HEK293 (cell line): ENCODE measurements around the gene KRTAP9-7.

Experiments
- CTCF ChIA-PET: fragments of 350-600 bp; formaldehyde crosslinking; extraction: SDS; loops from one replicate; lab custom pipeline; 2021; ENCODE audit warnings: antibody characterized with exemption; lab: Yijun Ruan, JAX
- POLR2A ChIA-PET: fragments of 300-600 bp; formaldehyde crosslinking; extraction: SDS; loops from one replicate; lab custom pipeline; 2020; ENCODE audit warnings: antibody characterized with exemption, inconsistent platforms; lab: Yijun Ruan, JAX
- H3K27ac ChIP-seq: fragments of 200-500 bp; sonication (Bioruptor generic); 2 replicates; pipeline ENCODE4 v1.5.1; 2014; ENCODE audit warnings: low read depth, low read length, control low read depth, inconsistent platforms; ENCODE audit errors: extremely low read depth
- H3K36me3 ChIP-seq, 2 experiments: fragments of 200-500 bp in 1 of 2; sonication (Bioruptor generic) in 1 of 2; 1 replicate in 1 of 2; 2 replicates in 1 of 2; pipeline ENCODE4 v1.5.1; 2014 to 2017; ENCODE audit warnings: inconsistent platforms in 2 of 2, low read length in 2 of 2; ENCODE audit not compliant: control insufficient read depth in 2 of 2, insufficient read depth in 1 of 2
- H3K4me1 ChIP-seq: fragments of 200-500 bp; sonication (Bioruptor generic); 2 replicates; pipeline ENCODE4 v1.5.1; 2014; ENCODE audit warnings: mild to moderate bottlenecking, low read length, inconsistent platforms; ENCODE audit not compliant: control insufficient read depth, insufficient read depth
- H3K4me3 ChIP-seq: 2 replicates; pipeline ENCODE4 v1.5.1; 2011; ENCODE audit warnings: low read depth, mild to moderate bottlenecking, control low read depth, low read length, moderate library complexity
- H3K9me3 ChIP-seq: fragments of 200-500 bp; sonication (Bioruptor generic); 2 replicates; pipeline ENCODE4 v1.5.1; 2014; ENCODE audit warnings: low read depth, low read length, inconsistent platforms; ENCODE audit not compliant: control insufficient read depth, insufficient read depth
- BCL11A ChIP-seq: fragments of 450-650 bp; formaldehyde crosslinking; IDR thresholded peaks from 2 replicates; pipeline ENCODE4 v1.5.1; 2016; ENCODE audit warnings: low read depth, missing biosample characterization, missing genetic modification characterization
- GLIS1 ChIP-seq: fragments of 450-650 bp; formaldehyde crosslinking; IDR thresholded peaks from 2 replicates; pipeline ENCODE4 v1.5.1; 2016; ENCODE audit warnings: missing biosample characterization, missing genetic modification characterization
- HOXD13 ChIP-seq: sonication (generic); formaldehyde crosslinking; IDR thresholded peaks from 2 replicates; pipeline ENCODE4 v1.8.0; 2022; ENCODE audit warnings: missing genetic modification reagents, borderline replicate concordance
- SP2 ChIP-seq: fragments of 450-650 bp; formaldehyde crosslinking; IDR thresholded peaks from 2 replicates; pipeline ENCODE4 v1.5.1; 2016; ENCODE audit warnings: missing biosample characterization, missing genetic modification characterization
- ZBTB21 ChIP-seq: fragments of 450-650 bp; formaldehyde crosslinking; IDR thresholded peaks from 2 replicates; pipeline ENCODE4 v1.5.1; 2017; ENCODE audit warnings: missing biosample characterization, missing genetic modification characterization
- ZFHX2 ChIP-seq: fragments of 450-650 bp; formaldehyde crosslinking; conservative IDR thresholded peaks from 2 replicates; pipeline ENCODE4 v1.5.1; 2016; ENCODE audit warnings: missing biosample characterization, missing genetic modification characterization
- ZFP3 ChIP-seq: fragments of 450-650 bp; formaldehyde crosslinking; IDR thresholded peaks from 2 replicates; pipeline ENCODE4 v1.5.1; 2016; ENCODE audit warnings: low read depth, missing biosample characterization, missing genetic modification characterization
- ZFP41 ChIP-seq: fragments of 450-650 bp; formaldehyde crosslinking; IDR thresholded peaks from 2 replicates; pipeline ENCODE4 v1.5.1; 2016; ENCODE audit warnings: missing biosample characterization, missing genetic modification characterization, borderline replicate concordance
- ZIC2 ChIP-seq: fragments of 450-650 bp; formaldehyde crosslinking; IDR thresholded peaks from 2 replicates; pipeline ENCODE4 v1.5.1; 2016; ENCODE audit warnings: missing biosample characterization, missing genetic modification characterization
- ZNF169 ChIP-seq: fragments of 450-650 bp; formaldehyde crosslinking; IDR thresholded peaks from 2 replicates; pipeline ENCODE4 v1.5.1; 2016; ENCODE audit warnings: missing biosample characterization, missing genetic modification characterization
- ZNF19 ChIP-seq: fragments of 450-650 bp; formaldehyde crosslinking; IDR thresholded peaks from 2 replicates; pipeline ENCODE4; 2016; ENCODE audit warnings: missing biosample characterization, missing genetic modification characterization, low read depth
- ZNF341 ChIP-seq: fragments of 450-650 bp; formaldehyde crosslinking; IDR thresholded peaks from 2 replicates; pipeline ENCODE4; 2016; ENCODE audit warnings: low read depth, missing biosample characterization, missing genetic modification characterization
- ZNF548 ChIP-seq: fragments of 450-650 bp; formaldehyde crosslinking; IDR thresholded peaks from 2 replicates; pipeline ENCODE4 v1.5.1; 2016; ENCODE audit warnings: missing biosample characterization, missing genetic modification characterization
- ZNF549 ChIP-seq: fragments of 450-650 bp; IDR thresholded peaks from 2 replicates; pipeline ENCODE4 v1.5.1; 2018; ENCODE audit warnings: missing biosample characterization, missing genetic modification characterization, mild to moderate bottlenecking, inconsistent platforms, moderate library complexity
- ZNF621 ChIP-seq: fragments of 450-650 bp; formaldehyde crosslinking; IDR thresholded peaks from 2 replicates; pipeline ENCODE4 v1.5.1; 2017; ENCODE audit warnings: missing biosample characterization, missing genetic modification characterization
- ZNF626 ChIP-seq: fragments of 450-650 bp; sonication (Bioruptor Pico); formaldehyde crosslinking; IDR thresholded peaks from 2 replicates; pipeline ENCODE4 v1.5.1; 2018; ENCODE audit warnings: missing biosample characterization, missing genetic modification characterization, inconsistent platforms
- ZNF660 ChIP-seq: fragments of 450-650 bp; IDR thresholded peaks from 2 replicates; pipeline ENCODE4 v1.5.1; 2018; ENCODE audit warnings: missing biosample characterization, mild to moderate bottlenecking, missing genetic modification characterization
- ZNF785 ChIP-seq: fragments of 450-650 bp; formaldehyde crosslinking; IDR thresholded peaks from 2 replicates; pipeline ENCODE4 v1.5.1; 2016; ENCODE audit warnings: missing biosample characterization, missing genetic modification characterization
- TF ChIP-seq, protein P1 (sequence below): fragments of 450-650 bp; formaldehyde crosslinking; IDR thresholded peaks from 2 replicates; pipeline ENCODE4 v1.5.1; 2017; ENCODE audit warnings: missing biosample characterization, missing genetic modification characterization
- TF ChIP-seq, protein P2 (sequence below): fragments of 450-650 bp; formaldehyde crosslinking; IDR thresholded peaks from 2 replicates; pipeline ENCODE4 v1.5.1; 2016; ENCODE audit warnings: missing biosample characterization, missing genetic modification characterization
- TF ChIP-seq, protein P3 (sequence below): fragments of 450-650 bp; formaldehyde crosslinking; IDR thresholded peaks from 2 replicates; pipeline ENCODE4 v1.5.1; 2017; ENCODE audit warnings: missing biosample characterization, mild to moderate bottlenecking, missing genetic modification characterization, moderate library complexity
- TF ChIP-seq, protein P4 (sequence below): fragments of 450-650 bp; formaldehyde crosslinking; IDR thresholded peaks from 2 replicates; pipeline ENCODE4 v1.5.1; 2016; ENCODE audit warnings: missing biosample characterization, missing genetic modification characterization

KRTAP9-7 gene

DNA sequence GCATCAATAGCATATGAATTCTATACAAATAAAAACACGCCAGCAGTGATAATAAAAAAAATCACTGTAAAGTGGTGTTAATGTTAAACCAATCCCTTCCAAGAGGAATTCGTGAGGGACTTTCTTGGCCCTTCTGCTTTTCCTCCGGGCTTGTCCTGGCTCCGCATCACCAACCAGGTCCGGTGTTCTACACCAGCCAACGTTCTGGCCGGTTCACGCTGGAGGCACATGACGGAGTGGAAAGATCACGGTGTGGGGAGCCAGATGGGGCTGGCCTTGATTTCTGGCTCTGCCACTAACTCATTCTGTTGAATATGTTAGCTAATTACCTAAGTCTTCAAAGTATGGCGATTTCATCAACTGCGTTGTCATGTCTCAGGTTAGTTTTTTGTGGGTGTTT is 28.6 kb downstream of the KRTAP9-7 start:
- no peaks in the 10 kb centered on the region for H3K4me1 ChIP-seq
- H3K9me3 ChIP-seq, result no peaks in the 10 kb centered on the region
- CTCF ChIA-PET, result interaction anchor here (4.8 kb wide), 1 partner anchor 18 kb away, joined by 27 read pairs; no protein-coding TSS in a partner anchor
- no peak overlapping the region for H3K4me3 ChIP-seq
- POLR2A ChIA-PET, result no interaction called here
- TF ChIP-seq, protein P1, sequence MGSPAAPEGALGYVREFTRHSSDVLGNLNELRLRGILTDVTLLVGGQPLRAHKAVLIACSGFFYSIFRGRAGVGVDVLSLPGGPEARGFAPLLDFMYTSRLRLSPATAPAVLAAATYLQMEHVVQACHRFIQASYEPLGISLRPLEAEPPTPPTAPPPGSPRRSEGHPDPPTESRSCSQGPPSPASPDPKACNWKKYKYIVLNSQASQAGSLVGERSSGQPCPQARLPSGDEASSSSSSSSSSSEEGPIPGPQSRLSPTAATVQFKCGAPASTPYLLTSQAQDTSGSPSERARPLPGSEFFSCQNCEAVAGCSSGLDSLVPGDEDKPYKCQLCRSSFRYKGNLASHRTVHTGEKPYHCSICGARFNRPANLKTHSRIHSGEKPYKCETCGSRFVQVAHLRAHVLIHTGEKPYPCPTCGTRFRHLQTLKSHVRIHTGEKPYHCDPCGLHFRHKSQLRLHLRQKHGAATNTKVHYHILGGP (tag by site-specific recombination), result no peak
- TF ChIP-seq ZFP3 (tag by site-specific recombination), result no peak
- TF ChIP-seq, protein P2, sequence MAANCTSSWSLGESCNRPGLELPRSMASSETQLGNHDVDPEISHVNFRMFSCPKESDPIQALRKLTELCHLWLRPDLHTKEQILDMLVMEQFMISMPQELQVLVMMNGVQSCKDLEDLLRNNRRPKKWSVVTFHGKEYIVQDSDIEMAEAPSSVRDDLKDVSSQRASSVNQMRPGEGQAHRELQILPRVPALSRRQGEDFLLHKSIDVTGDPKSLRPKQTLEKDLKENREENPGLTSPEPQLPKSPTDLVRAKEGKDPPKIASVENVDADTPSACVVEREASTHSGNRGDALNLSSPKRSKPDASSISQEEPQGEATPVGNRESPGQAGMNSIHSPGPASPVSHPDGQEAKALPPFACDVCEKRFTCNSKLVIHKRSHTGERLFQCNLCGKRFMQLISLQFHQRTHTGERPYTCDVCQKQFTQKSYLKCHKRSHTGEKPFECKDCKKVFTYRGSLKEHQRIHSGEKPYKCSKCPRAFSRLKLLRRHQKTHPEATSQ (tag by site-specific recombination), result no peak
- no peak for TF ChIP-seq ZNF626
- TF ChIP-seq ZNF341 (tag by site-specific recombination), result no peak
- no peak overlapping the region for H3K27ac ChIP-seq
- H3K36me3 ChIP-seq, result no peaks in the 10 kb centered on the region

DNA sequence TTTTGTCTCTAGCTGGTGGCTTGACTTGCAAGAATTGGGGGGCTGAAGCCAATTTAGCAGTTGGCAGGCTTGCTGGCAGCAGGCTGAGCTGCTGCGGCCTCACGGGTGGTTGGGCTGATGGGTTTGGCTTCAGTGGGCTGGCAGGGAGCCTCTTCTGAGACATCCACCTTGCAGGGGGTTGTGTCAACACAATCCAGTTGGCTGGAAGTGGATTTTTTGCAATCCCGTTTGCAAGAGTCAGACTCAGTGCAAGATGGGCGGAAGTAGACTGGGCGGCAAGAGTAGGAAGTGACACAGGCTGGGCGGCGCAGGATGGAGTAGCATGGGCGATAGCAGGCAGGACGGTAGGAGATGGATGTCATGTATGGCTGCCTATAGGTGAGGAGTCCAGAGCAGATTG is 32.1 kb downstream of the KRTAP9-7 start:
- TF ChIP-seq ZNF621, result no peak
- peak; percentile 85 for TF ChIP-seq GLIS1 (tag by site-specific recombination)
- peak; percentile 45; the same call in 1 of the 2 replicates for TF ChIP-seq ZIC2 (tag by site-specific recombination)
- TF ChIP-seq, protein P3, sequence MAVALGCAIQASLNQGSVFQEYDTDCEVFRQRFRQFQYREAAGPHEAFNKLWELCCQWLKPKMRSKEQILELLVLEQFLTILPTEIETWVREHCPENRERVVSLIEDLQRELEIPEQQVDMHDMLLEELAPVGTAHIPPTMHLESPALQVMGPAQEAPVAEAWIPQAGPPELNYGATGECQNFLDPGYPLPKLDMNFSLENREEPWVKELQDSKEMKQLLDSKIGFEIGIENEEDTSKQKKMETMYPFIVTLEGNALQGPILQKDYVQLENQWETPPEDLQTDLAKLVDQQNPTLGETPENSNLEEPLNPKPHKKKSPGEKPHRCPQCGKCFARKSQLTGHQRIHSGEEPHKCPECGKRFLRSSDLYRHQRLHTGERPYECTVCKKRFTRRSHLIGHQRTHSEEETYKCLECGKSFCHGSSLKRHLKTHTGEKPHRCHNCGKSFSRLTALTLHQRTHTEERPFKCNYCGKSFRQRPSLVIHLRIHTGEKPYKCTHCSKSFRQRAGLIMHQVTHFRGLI (tag by site-specific recombination), result peak; percentile 78
- no peak for TF ChIP-seq ZFP41 (tag by site-specific recombination)
- Histone ChIP-seq H3K9me3 (no peaks in the 10 kb centered on the region), H3K36me3 (no peaks in the 10 kb centered on the region), H3K27ac (no peak overlapping the region), H3K4me3 (no peak overlapping the region), H3K4me1 (no peaks in the 10 kb centered on the region)
- CTCF ChIA-PET, result interaction anchor here (0.8 to 1.4 kb wide), 3 partner anchors 15 to 22 kb away, joined by 3 to 4 read pairs (median 4); no protein-coding TSS in a partner anchor
- POLR2A ChIA-PET, result no interaction called here

DNA sequence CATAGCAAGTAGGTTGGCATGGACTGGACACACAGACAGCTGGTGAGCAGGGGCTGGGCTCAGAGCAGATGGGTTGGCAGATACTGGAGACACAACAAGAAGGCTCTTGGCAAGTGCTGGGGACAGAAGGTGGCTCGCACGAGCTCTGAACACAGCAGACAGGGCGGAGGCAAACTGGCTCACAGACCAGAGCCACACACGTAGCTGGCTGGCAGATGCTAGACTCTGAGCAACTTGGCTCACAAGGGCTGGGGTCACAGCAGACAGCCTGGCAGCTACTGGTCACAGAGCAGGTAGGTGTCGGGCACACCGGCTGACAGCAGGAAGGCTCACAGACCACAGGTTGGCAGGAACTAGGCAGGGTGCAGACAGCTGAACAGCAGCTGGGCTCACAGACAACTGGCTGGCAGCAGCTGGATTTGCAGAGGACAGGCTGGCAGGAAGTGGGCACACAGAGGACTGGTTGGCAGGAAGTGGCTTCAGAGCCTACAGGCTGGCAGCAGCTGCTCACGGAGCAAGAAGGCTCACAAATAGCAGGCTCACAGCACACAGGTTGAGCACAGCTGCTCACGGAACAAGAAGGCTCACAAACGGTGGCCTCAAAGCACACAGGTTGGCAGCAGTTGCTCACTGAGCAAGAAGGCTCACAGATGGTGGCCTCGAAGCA is 32.9 kb downstream of the KRTAP9-7 start:
- Histone ChIP-seq H3K4me3 (no peak overlapping the region), H3K9me3 (no peaks in the 10 kb centered on the region), H3K27ac (no peak overlapping the region), H3K4me1 (no peaks in the 10 kb centered on the region), H3K36me3 (no peaks in the 10 kb centered on the region)
- POLR2A ChIA-PET, result no interaction called here
- CTCF ChIA-PET, result interaction anchor here (0.7 to 1.4 kb wide), 4 partner anchors 14 to 359 kb away, joined by 3 to 4 read pairs (median 4); no protein-coding TSS in a partner anchor
- TF ChIP-seq ZNF549 (tag by site-specific recombination) (no peak), ZNF785 (no peak), HOXD13 (CRISPR knock-in tag) (no peak), ZNF19 (tag by site-specific recombination) (no peak), ZNF660 (tag by site-specific recombination) (no peak), ZFHX2 (tag by site-specific recombination) (no peak), ZNF548 (tag by site-specific recombination) (no peak), ZNF169 (tag by site-specific recombination) (no peak), ZBTB21 (tag by site-specific recombination) (no peak), SP2 (tag by site-specific recombination) (no peak), GLIS1 (tag by site-specific recombination) (no peak), BCL11A (tag by site-specific recombination) (no peak)
- TF ChIP-seq, protein P4, sequence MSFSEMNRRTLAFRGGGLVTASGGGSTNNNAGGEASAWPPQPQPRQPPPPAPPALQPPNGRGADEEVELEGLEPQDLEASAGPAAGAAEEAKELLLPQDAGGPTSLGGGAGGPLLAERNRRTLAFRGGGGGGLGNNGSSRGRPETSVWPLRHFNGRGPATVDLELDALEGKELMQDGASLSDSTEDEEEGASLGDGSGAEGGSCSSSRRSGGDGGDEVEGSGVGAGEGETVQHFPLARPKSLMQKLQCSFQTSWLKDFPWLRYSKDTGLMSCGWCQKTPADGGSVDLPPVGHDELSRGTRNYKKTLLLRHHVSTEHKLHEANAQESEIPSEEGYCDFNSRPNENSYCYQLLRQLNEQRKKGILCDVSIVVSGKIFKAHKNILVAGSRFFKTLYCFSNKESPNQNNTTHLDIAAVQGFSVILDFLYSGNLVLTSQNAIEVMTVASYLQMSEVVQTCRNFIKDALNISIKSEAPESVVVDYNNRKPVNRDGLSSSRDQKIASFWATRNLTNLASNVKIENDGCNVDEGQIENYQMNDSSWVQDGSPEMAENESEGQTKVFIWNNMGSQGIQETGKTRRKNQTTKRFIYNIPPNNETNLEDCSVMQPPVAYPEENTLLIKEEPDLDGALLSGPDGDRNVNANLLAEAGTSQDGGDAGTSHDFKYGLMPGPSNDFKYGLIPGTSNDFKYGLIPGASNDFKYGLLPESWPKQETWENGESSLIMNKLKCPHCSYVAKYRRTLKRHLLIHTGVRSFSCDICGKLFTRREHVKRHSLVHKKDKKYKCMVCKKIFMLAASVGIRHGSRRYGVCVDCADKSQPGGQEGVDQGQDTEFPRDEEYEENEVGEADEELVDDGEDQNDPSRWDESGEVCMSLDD, result no peak
